ENCODE measurements around the gene ANKRD17.

DNA sequence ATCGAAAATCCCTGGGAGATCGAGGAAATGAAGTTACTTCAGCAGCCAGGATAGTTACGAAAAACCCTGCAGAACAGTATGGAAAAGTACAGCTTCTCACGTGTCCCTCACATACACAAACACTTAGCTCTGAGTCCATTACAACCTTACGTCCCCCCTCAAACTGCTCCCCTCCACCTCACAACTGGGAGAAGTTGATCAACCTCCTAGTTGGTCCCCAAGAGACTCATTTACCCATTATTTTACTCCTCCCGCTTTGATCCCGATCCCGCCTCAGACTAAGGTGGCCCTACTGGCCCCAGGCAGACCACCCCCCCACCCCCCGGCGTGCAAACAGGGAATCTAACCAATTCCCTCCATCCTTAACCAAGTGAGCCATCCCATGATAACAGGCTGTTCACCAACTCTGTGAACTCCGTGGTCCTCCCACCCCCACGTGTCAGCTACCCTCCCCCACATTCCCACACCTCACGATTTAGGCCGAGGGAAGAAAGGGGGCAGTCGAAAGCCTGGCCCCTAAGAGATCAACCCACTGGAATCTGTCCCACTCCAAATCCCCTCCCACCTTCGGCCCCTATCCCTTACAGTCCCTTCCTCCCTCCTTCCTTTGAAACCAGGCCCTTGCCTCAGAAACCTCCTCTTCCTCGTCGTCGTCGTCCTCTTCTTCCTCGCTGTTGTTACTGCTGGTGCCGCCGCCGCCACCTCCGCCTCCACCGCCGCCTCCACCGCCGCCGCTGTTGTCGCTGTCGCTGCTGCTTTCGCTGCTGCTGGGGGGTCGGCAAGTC lies 755 bp downstream of the ANKRD17 start:
- TF ChIP-seq, protein P1, sequence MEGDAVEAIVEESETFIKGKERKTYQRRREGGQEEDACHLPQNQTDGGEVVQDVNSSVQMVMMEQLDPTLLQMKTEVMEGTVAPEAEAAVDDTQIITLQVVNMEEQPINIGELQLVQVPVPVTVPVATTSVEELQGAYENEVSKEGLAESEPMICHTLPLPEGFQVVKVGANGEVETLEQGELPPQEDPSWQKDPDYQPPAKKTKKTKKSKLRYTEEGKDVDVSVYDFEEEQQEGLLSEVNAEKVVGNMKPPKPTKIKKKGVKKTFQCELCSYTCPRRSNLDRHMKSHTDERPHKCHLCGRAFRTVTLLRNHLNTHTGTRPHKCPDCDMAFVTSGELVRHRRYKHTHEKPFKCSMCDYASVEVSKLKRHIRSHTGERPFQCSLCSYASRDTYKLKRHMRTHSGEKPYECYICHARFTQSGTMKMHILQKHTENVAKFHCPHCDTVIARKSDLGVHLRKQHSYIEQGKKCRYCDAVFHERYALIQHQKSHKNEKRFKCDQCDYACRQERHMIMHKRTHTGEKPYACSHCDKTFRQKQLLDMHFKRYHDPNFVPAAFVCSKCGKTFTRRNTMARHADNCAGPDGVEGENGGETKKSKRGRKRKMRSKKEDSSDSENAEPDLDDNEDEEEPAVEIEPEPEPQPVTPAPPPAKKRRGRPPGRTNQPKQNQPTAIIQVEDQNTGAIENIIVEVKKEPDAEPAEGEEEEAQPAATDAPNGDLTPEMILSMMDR (IDR thresholded peaks at IDR 0.05), result no peak
- peak; percentile 10 for TF ChIP-seq POLR2A (IDR thresholded peaks at IDR 0.05)
- no peak for TF ChIP-seq POLR2AphosphoS5 (IDR thresholded peaks at IDR 0.05)

Data from prostate gland (tissue), 2 donors.